Neural progenitor cell (in vitro differentiated cells): ENCODE measurements around the gene DCC. TPM values are rescaled to one million over a fixed set of nuclear protein-coding genes. Genes with fewer than 3 reads are reported as not detected.
A peak's percentile ranks its signal among the peaks of the same experiment; 100 is the strongest.

ENCODE experiments used
- DNase-seq: peaks from one replicate; pipeline ENCODE4 v3.0.0-alpha.2; 2016; ENCODE audit warnings: low spot score
- H2AFZ ChIP-seq: fragments of 200-600 bp; sonication (generic); replicated peaks from 2 replicates; pipeline ENCODE4 v1.6.1; 2016; ENCODE audit warnings: antibody characterized with exemption
- H3F3A ChIP-seq: fragments of 200-600 bp; sonication (generic); 2 replicates; pipeline ENCODE4 v1.6.1; 2016; ENCODE audit warnings: antibody characterized with exemption, low read depth
- H3K27ac ChIP-seq: fragments of 200-600 bp; sonication (generic); 2 replicates; pipeline ENCODE4 v1.5.1; 2016; ENCODE audit warnings: mild to moderate bottlenecking
- H3K27me3 ChIP-seq: fragments of 200-600 bp; sonication (generic); 2 replicates; pipeline ENCODE4 v1.6.1; 2016; ENCODE audit warnings: mild to moderate bottlenecking, moderate library complexity
- H3K36me3 ChIP-seq: fragments of 200-600 bp; sonication (generic); 2 replicates; pipeline ENCODE4 v1.5.1; 2016
- H3K4me1 ChIP-seq: fragments of 200-600 bp; sonication (generic); 2 replicates; pipeline ENCODE4 v1.6.1; 2016; ENCODE audit warnings: mixed run types
- H3K4me2 ChIP-seq: fragments of 200-600 bp; sonication (generic); 2 replicates; pipeline ENCODE4 v1.6.1; 2016
- H3K4me3 ChIP-seq: fragments of 200-600 bp; sonication (generic); 2 replicates; pipeline ENCODE4 v1.5.1; 2016
- H3K79me2 ChIP-seq: fragments of 200-600 bp; sonication (generic); 2 replicates; pipeline ENCODE4 v1.6.1; 2016; ENCODE audit warnings: low read depth
- H3K9ac ChIP-seq: fragments of 200-600 bp; sonication (generic); 2 replicates; pipeline ENCODE4 v1.6.1; 2016
- H3K9me3 ChIP-seq: fragments of 200-600 bp; sonication (generic); 2 replicates; pipeline ENCODE4 v1.5.1; 2016; ENCODE audit warnings: low read depth
- H4K20me1 ChIP-seq: fragments of 200-600 bp; sonication (generic); 2 replicates; pipeline ENCODE4 v1.6.1; 2016; ENCODE audit warnings: low read depth
- H3K27ac Mint-ChIP-seq: 3 replicates; pipeline ENCODE4 v1.8.0; 2021; ENCODE audit warnings: mixed read lengths
- H3K27me3 Mint-ChIP-seq: 2 replicates; pipeline ENCODE4 v1.8.0; 2022; ENCODE audit warnings: low read depth, mild to moderate bottlenecking, inconsistent platforms, moderate library complexity, mixed read lengths; ENCODE audit not compliant: insufficient read depth
- H3K36me3 Mint-ChIP-seq: 3 replicates; pipeline ENCODE4 v1.8.0; 2021; ENCODE audit warnings: mixed read lengths
- H3K4me1 Mint-ChIP-seq: 3 replicates; pipeline ENCODE4 v1.8.0; 2021; ENCODE audit warnings: mixed read lengths
- H3K4me3 Mint-ChIP-seq: 3 replicates; pipeline ENCODE4 v1.8.0; 2021; ENCODE audit warnings: mild to moderate bottlenecking, moderate library complexity, mixed read lengths
- H3K9me3 Mint-ChIP-seq: 3 replicates; pipeline ENCODE4 v1.8.0; 2020; ENCODE audit warnings: mixed read lengths
- EZH2 ChIP-seq: fragments of 200-600 bp; sonication (generic); IDR thresholded peaks from 2 replicates; pipeline ENCODE4 v1.6.1; 2017; ENCODE audit warnings: antibody characterized with exemption, mild to moderate bottlenecking, moderate library complexity
- EZH2phosphoT487 ChIP-seq: fragments of 200-600 bp; sonication (generic); IDR thresholded peaks from 2 replicates; pipeline ENCODE4 v1.6.1; 2017; ENCODE audit warnings: antibody characterized with exemption
- total RNA-seq: library from RNA; depleted of rRNA; stranded (reverse); fragments of >200 nt; gene quantifications from 2 replicates; pipeline ENCODE4 v1.2.3, GENCODE V29; 2015; ENCODE audit warnings: low replicate concordance
- TF ChIP-seq, protein P1 (sequence below): fragments of 200-600 bp; sonication (generic); IDR thresholded peaks from 2 replicates; pipeline ENCODE4 v1.5.1; 2017; ENCODE audit warnings: antibody characterized with exemption, mild to moderate bottlenecking

DCC gene
- total RNA-seq, 1 donor from 2014 or later, result 0.41 TPM

DNA sequence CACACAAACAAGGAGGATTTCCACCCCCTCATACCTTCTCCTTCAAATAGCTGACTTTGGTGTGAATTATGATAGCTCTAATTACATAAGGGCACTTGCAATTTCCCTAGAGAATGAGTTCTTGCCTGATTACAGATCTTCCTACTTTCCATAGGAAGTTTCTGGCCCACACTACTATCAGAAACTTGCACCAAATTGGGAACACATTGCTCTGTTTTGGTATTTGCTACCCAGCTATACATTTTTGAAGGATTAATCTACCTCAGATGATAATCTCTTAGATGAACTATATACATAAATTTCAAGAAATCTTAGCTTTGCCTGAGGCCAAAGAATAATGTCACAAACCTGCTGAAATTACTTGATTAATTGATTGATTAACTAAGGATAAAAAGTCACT lies 4.9 kb downstream of the DCC start:
- H3K9me3 Mint-ChIP-seq, result no peaks in the 10 kb centered on the region
- H3K27me3 ChIP-seq, result peaks cover 30% of the 10 kb centered on the region
- no peak for DNase-seq
- no peaks in the 10 kb centered on the region for H3K36me3 Mint-ChIP-seq
- peaks cover 11% of the 10 kb centered on the region for H3K27me3 Mint-ChIP-seq
- TF ChIP-seq EZH2phosphoT487, result no peak
- no peak for TF ChIP-seq EZH2
- TF ChIP-seq, protein P1, sequence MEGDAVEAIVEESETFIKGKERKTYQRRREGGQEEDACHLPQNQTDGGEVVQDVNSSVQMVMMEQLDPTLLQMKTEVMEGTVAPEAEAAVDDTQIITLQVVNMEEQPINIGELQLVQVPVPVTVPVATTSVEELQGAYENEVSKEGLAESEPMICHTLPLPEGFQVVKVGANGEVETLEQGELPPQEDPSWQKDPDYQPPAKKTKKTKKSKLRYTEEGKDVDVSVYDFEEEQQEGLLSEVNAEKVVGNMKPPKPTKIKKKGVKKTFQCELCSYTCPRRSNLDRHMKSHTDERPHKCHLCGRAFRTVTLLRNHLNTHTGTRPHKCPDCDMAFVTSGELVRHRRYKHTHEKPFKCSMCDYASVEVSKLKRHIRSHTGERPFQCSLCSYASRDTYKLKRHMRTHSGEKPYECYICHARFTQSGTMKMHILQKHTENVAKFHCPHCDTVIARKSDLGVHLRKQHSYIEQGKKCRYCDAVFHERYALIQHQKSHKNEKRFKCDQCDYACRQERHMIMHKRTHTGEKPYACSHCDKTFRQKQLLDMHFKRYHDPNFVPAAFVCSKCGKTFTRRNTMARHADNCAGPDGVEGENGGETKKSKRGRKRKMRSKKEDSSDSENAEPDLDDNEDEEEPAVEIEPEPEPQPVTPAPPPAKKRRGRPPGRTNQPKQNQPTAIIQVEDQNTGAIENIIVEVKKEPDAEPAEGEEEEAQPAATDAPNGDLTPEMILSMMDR, result no peak
- no peak overlapping the region for H3K27ac Mint-ChIP-seq
- peaks cover 12% of the 10 kb centered on the region for H3K4me1 ChIP-seq
- H4K20me1 ChIP-seq, result no peaks in the 10 kb centered on the region
- H3K4me3 Mint-ChIP-seq, result no peak overlapping the region
- no peak overlapping the region for H3K27ac ChIP-seq
- peaks cover 3% of the 10 kb centered on the region for H3F3A ChIP-seq
- H2AFZ ChIP-seq, result no peak overlapping the region
- H3K9me3 ChIP-seq, result peaks cover 4% of the 10 kb centered on the region
- peaks cover 7% of the 10 kb centered on the region for H3K4me1 Mint-ChIP-seq
- no peak overlapping the region for H3K4me3 ChIP-seq
- no peaks in the 10 kb centered on the region for H3K79me2 ChIP-seq
- no peak overlapping the region for H3K4me2 ChIP-seq
- no peak overlapping the region for H3K9ac ChIP-seq
- H3K36me3 ChIP-seq, result no peaks in the 10 kb centered on the region

DNA sequence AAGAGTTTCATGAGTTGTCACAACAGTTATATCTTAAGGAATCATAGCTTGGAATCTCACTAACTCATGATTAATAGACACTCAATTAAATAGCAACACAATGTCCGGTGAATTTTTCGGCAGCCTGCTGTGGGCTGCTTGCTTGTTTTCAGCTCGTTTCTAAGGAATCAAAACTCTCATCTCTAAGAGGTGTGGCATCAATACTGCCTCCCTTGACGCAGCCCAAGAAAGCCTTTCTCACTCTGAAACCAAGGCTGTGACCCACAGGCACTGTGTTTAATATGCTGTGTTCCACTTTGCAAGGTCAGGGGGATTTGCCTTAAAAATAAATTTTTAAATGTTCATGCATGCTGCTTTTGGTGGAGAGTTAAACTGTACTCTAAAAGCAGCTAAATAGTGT lies 5.4 kb downstream of the DCC start:
- no peak overlapping the region for H3K4me3 ChIP-seq
- DNase-seq, result no peak

DNA sequence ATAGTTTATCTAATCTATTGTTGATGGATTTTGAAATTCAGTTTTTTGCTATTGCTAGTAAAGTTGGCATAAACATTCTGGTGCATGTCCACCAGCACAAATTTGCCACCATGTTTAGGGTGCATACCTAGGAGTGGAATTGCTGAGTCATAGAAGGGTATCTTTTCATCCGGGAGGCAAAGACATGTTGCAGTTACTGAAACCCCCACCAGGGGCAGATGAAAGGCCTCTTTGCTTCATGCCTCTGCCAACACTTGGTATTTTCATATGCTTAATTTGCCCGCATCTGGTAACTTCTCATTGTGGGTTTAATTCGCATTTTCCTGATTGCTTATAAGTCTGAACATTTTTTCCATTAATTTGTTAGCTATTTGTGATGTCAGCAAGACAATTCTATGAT lies 8.2 kb downstream of the DCC start:
- Mint-ChIP-seq H3K4me3 (no peak overlapping the region), H3K36me3 (peaks cover 2% of the 10 kb centered on the region), H3K4me1 (peaks cover 5% of the 10 kb centered on the region), H3K27ac (no peak overlapping the region), H3K27me3 (no peaks in the 10 kb centered on the region), H3K9me3 (no peaks in the 10 kb centered on the region)
- Histone ChIP-seq H3K4me2 (no peak overlapping the region), H2AFZ (no peak overlapping the region), H3K27me3 (no peaks in the 10 kb centered on the region), H4K20me1 (no peaks in the 10 kb centered on the region), H3K36me3 (no peaks in the 10 kb centered on the region), H3K27ac (no peak overlapping the region), H3F3A (peaks cover 3% of the 10 kb centered on the region), H3K9ac (no peak overlapping the region), H3K4me3 (no peak overlapping the region), H3K9me3 (peaks cover 4% of the 10 kb centered on the region), H3K79me2 (no peaks in the 10 kb centered on the region), H3K4me1 (no peaks in the 10 kb centered on the region)
- no peak for TF ChIP-seq EZH2
- TF ChIP-seq, protein P1, result peak; percentile 54
- peak; percentile 46 for DNase-seq

More for the DNA sequence above, 5.4 kb downstream of the DCC start:
- Histone ChIP-seq H4K20me1 (no peaks in the 10 kb centered on the region), H3K27ac (no peak overlapping the region), H3K36me3 (no peaks in the 10 kb centered on the region), H3K79me2 (no peaks in the 10 kb centered on the region), H3K4me1 (peaks cover 12% of the 10 kb centered on the region), H3K9ac (no peak overlapping the region), H3K4me2 (no peak overlapping the region), H3F3A (peaks cover 3% of the 10 kb centered on the region), H3K9me3 (peaks cover 4% of the 10 kb centered on the region), H2AFZ (no peak overlapping the region), H3K27me3 (peaks cover 25% of the 10 kb centered on the region)
- Mint-ChIP-seq H3K27ac (no peak overlapping the region), H3K36me3 (peaks cover 2% of the 10 kb centered on the region), H3K4me3 (no peak overlapping the region), H3K4me1 (peaks cover 7% of the 10 kb centered on the region), H3K27me3 (peaks cover 10% of the 10 kb centered on the region), H3K9me3 (no peaks in the 10 kb centered on the region)
- TF ChIP-seq, protein P1, result no peak
- TF ChIP-seq EZH2, result no peak
- no peak for TF ChIP-seq EZH2phosphoT487
